CD14-positive monocyte (primary cell): ENCODE data around the gene CTNND2. TPM values are rescaled to one million over a fixed set of nuclear protein-coding genes. Genes with fewer than 3 reads are reported as not detected.

Source experiments
- DNase-seq, 3 donors: peaks; one replicate each; pipeline ENCODE4 v3.0.0-alpha.2; 2011 to 2022
- H2AFZ ChIP-seq: 2 replicates; pipeline ENCODE4 v1.6.0; 2012; ENCODE audit warnings: mild to moderate bottlenecking, low read depth, low read length, inconsistent platforms; ENCODE audit not compliant: insufficient read depth, poor library complexity, severe bottlenecking
- H3K27ac ChIP-seq, 2 donors: 1 replicate in 1 of 2; 2 replicates in 1 of 2; pipeline ENCODE4 v1.5.1; 2012 to 2013; ENCODE audit warnings: low read length in 2 of 2, control low read depth in 1 of 2, inconsistent platforms in 1 of 2, low read depth in 1 of 2, mild to moderate bottlenecking in 1 of 2
- H3K27me3 ChIP-seq, 2 donors: one replicate each; pipeline versions ENCODE4 v1.6.0 to v1.6.1; 2011 to 2013; ENCODE audit warnings: low read length in 2 of 2; ENCODE audit not compliant: control insufficient read depth in 2 of 2, insufficient read depth in 2 of 2
- H3K36me3 ChIP-seq, 2 donors: replicated peaks in 1 of 2; 1 replicate in 1 of 2; 2 replicates in 1 of 2; pipeline versions ENCODE4 v1.5.1 to v1.6.1; 2012 to 2013; ENCODE audit warnings: low read length in 2 of 2, control low read depth in 1 of 2, inconsistent platforms in 1 of 2, mild to moderate bottlenecking in 1 of 2; ENCODE audit not compliant: insufficient read depth in 2 of 2, control insufficient read depth in 1 of 2
- H3K4me1 ChIP-seq, 2 donors: 1 replicate in 1 of 2; 2 replicates in 1 of 2; pipeline versions ENCODE4 v1.5.1 to v1.6.1; 2012 to 2013; ENCODE audit warnings: low read length in 2 of 2, control low read depth in 1 of 2, inconsistent platforms in 1 of 2, mild to moderate bottlenecking in 1 of 2, moderate library complexity in 1 of 2; ENCODE audit not compliant: insufficient read depth in 2 of 2, control insufficient read depth in 1 of 2
- H3K4me2 ChIP-seq: replicated peaks from 2 replicates; pipeline ENCODE3; 2012; ENCODE audit warnings: low read length, moderate library complexity, mild to moderate bottlenecking; ENCODE audit not compliant: poor library complexity, severe bottlenecking; ENCODE audit errors: extremely low read depth
- H3K4me3 ChIP-seq, 3 experiments: fragments of 200-600 bp in 1 of 3; sonication (generic) in 1 of 3; replicated peaks in 1 of 3; 1 replicate in 2 of 3; 2 replicates in 1 of 3; pipeline ENCODE4 v1.5.1; 2011 to 2013; ENCODE audit warnings: low read length in 3 of 3, mild to moderate bottlenecking in 3 of 3, control low read depth in 2 of 3, low read depth in 2 of 3, inconsistent platforms in 1 of 3, moderate library complexity in 1 of 3
- H3K79me2 ChIP-seq: 2 replicates; pipeline ENCODE4 v1.6.0; 2012; ENCODE audit warnings: mild to moderate bottlenecking, control low read depth, inconsistent platforms, low read length, moderate library complexity; ENCODE audit not compliant: insufficient read depth
- H3K9ac ChIP-seq: 2 replicates; pipeline ENCODE4 v1.6.0; 2017; ENCODE audit warnings: low read length, mild to moderate bottlenecking; ENCODE audit not compliant: insufficient read depth, poor library complexity, severe bottlenecking
- H3K9me3 ChIP-seq, 2 donors: replicated peaks in 1 of 2; 1 replicate in 1 of 2; 2 replicates in 1 of 2; pipeline versions ENCODE4 v1.5.1 to v1.6.1; 2012 to 2013; ENCODE audit warnings: low read length in 2 of 2, control low read depth in 1 of 2; ENCODE audit not compliant: control insufficient read depth in 1 of 2, insufficient read depth in 1 of 2
- H4K20me1 ChIP-seq: 2 replicates; pipeline ENCODE4 v1.6.0; 2012; ENCODE audit warnings: mild to moderate bottlenecking, low read length, control low read depth, moderate library complexity; ENCODE audit not compliant: insufficient read depth
- H3K27ac Mint-ChIP-seq, 7 donors: one replicate each; pipeline ENCODE4 v1.8.0; 2020; ENCODE audit warnings: mild to moderate bottlenecking in 7 of 7, mixed read lengths in 7 of 7, moderate library complexity in 6 of 7, inconsistent platforms in 2 of 7
- H3K27me3 Mint-ChIP-seq, 3 donors: one replicate each; pipeline ENCODE4 v1.8.0; 2021 to 2022; ENCODE audit warnings: low read depth in 3 of 3, mild to moderate bottlenecking in 3 of 3, mixed read lengths in 3 of 3, moderate library complexity in 3 of 3, inconsistent platforms in 1 of 3
- H3K36me3 Mint-ChIP-seq, 2 donors: one replicate each; pipeline ENCODE4 v1.8.0; 2020; ENCODE audit warnings: mixed read lengths in 2 of 2, inconsistent platforms in 1 of 2, mild to moderate bottlenecking in 1 of 2
- H3K4me1 Mint-ChIP-seq: one replicate; pipeline ENCODE4 v1.8.0; 2020; ENCODE audit warnings: mild to moderate bottlenecking, mixed read lengths
- H3K4me3 Mint-ChIP-seq, 2 donors: one replicate each; pipeline ENCODE4 v1.8.0; 2020; ENCODE audit warnings: mild to moderate bottlenecking in 2 of 2, mixed read lengths in 2 of 2, moderate library complexity in 1 of 2
- H3K9me3 Mint-ChIP-seq, 7 donors: one replicate each; pipeline ENCODE4 v1.8.0; 2020 to 2022; ENCODE audit warnings: mixed read lengths in 7 of 7, mild to moderate bottlenecking in 6 of 7, moderate library complexity in 6 of 7, inconsistent platforms in 2 of 7
- WGBS: methylation state at CpG from one replicate; pipeline ENCODE4 v1.1.5; 2013; ENCODE audit warnings: missing lambda C conversion rate; ENCODE audit not compliant: insufficient coverage; 5-methylcytosine and 5-hydroxymethylcytosine counted together
- intact Hi-C, 2 donors: fragments of 100-400 bp; cut with micrococcal nuclease; formaldehyde crosslinking; loops; one replicate each; pipeline versions ENCODE4 v1.15.0 to v1.15.1; 2023
- polyA plus RNA-seq, 3 donors: library from polyadenylated mRNA; depleted of rRNA in 1 of 3; unstranded in 2 of 3; stranded (reverse) in 1 of 3; fragments of 300-500 nt in 2 of 3; fragments of >200 nt in 1 of 3; fragmentation: Illumina TruSeq in 2 of 3; gene quantifications; 1 replicate in 2 of 3; 2 replicates in 1 of 3; pipeline ENCODE4 v1.2.3, GENCODE V29; 2012 to 2021
- TF ChIP-seq, protein P1 (sequence below): fragments of 200-600 bp; IDR thresholded peaks from one replicate; pipeline ENCODE4 v1.8.0; 2022; ENCODE audit warnings: antibody characterized with exemption, mild to moderate bottlenecking

CTNND2 gene
- polyA plus RNA-seq, 3 donors = not detected

DNA sequence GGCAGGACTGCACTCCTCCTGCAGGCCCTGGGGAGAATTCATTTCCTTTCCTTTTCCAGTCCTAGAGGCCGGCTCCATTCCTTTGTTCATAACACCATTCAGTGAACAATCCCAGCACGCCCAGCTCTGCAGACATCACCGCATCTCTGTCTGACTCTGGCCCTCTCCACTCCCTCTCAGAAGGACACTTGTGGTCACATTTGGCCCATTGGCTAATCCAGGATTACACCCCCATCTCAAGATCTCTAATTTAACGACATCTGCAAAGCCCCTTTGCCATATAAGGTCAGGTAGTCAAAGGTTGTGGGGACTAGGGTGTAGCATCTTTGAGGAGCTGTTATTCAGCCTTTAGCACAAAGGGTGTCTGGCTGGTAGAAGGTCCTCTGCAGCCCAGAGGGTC, 958.2 kb downstream of the CTNND2 start:
- H3K79me2 ChIP-seq = no peaks in the 10 kb centered on the region
- H3K36me3 ChIP-seq = no peaks in the 10 kb centered on the region
- H3K27ac Mint-ChIP-seq = no peak overlapping the region
- H3K9me3 ChIP-seq = no peaks in the 10 kb centered on the region
- H3K27ac ChIP-seq = no peak overlapping the region
- H2AFZ ChIP-seq = no peak overlapping the region
- H3K4me2 ChIP-seq = no peak overlapping the region
- no peak overlapping the region for H3K4me3 Mint-ChIP-seq
- H3K27me3 ChIP-seq = no peaks in the 10 kb centered on the region
- H3K9ac ChIP-seq = no peak overlapping the region
- intact Hi-C loops = no loop called here
- no peaks in the 10 kb centered on the region for H3K36me3 Mint-ChIP-seq
- no peak overlapping the region for H3K4me3 ChIP-seq
- no peak for DNase-seq
- H3K4me1 Mint-ChIP-seq = no peaks in the 10 kb centered on the region
- H3K4me1 ChIP-seq = no peaks in the 10 kb centered on the region
- no peaks in the 10 kb centered on the region for H4K20me1 ChIP-seq
- H3K27me3 Mint-ChIP-seq = peaks cover 0 to 7% (median 3%) of the 10 kb centered on the region in 3 donors
- TF ChIP-seq, protein P1, sequence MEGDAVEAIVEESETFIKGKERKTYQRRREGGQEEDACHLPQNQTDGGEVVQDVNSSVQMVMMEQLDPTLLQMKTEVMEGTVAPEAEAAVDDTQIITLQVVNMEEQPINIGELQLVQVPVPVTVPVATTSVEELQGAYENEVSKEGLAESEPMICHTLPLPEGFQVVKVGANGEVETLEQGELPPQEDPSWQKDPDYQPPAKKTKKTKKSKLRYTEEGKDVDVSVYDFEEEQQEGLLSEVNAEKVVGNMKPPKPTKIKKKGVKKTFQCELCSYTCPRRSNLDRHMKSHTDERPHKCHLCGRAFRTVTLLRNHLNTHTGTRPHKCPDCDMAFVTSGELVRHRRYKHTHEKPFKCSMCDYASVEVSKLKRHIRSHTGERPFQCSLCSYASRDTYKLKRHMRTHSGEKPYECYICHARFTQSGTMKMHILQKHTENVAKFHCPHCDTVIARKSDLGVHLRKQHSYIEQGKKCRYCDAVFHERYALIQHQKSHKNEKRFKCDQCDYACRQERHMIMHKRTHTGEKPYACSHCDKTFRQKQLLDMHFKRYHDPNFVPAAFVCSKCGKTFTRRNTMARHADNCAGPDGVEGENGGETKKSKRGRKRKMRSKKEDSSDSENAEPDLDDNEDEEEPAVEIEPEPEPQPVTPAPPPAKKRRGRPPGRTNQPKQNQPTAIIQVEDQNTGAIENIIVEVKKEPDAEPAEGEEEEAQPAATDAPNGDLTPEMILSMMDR = no peak
- peaks cover 0 to 4% (median 0%) of the 10 kb centered on the region in 7 donors for H3K9me3 Mint-ChIP-seq
- 88% methylated on average over 3 of the region's 4 CpGs for WGBS

DNA sequence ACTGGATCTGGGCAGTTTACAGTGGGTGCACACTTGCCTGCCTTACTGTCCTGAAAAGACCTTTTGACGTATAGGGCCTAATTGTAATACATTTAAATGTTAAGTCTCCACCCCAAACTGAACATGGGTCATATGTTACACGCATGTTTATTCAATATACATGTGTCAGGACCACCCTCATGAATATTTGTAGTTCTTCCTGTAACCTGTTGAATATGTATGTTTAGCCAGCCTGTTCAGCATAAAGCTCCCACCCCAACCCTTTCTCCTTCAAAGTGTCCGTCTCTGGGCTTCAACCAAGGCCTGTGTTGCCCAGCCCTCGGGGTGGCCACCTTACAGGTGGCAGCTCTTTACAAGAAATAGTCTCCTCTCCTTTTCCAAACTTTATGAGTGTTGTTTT, 962.3 kb downstream of the CTNND2 start:
- intact Hi-C loops = no loop called here
- H2AFZ ChIP-seq = no peak overlapping the region
- H3K9ac ChIP-seq = no peak overlapping the region
- H3K9me3 Mint-ChIP-seq = peaks cover 0 to 4% (median 0%) of the 10 kb centered on the region in 7 donors
- TF ChIP-seq, protein P1 = no peak
- H3K4me1 Mint-ChIP-seq = no peaks in the 10 kb centered on the region
- H3K27me3 Mint-ChIP-seq = peaks cover 3 to 10% (median 3%) of the 10 kb centered on the region in 3 donors
- H3K79me2 ChIP-seq = no peaks in the 10 kb centered on the region
- H3K4me3 ChIP-seq = no peak overlapping the region
- H3K27ac ChIP-seq = no peak overlapping the region
- no CpG with 5 or more reads among the region's 4 CpGs for WGBS
- H3K4me2 ChIP-seq = no peak overlapping the region
- no peak overlapping the region for H3K27ac Mint-ChIP-seq
- H3K27me3 ChIP-seq = no peaks in the 10 kb centered on the region
- H3K9me3 ChIP-seq = no peaks in the 10 kb centered on the region
- no peaks in the 10 kb centered on the region for H3K4me1 ChIP-seq
- no peaks in the 10 kb centered on the region for H4K20me1 ChIP-seq
- no peak for DNase-seq
- H3K36me3 ChIP-seq = no peaks in the 10 kb centered on the region
- H3K36me3 Mint-ChIP-seq = no peaks in the 10 kb centered on the region
- H3K4me3 Mint-ChIP-seq = no peak overlapping the region
